Ascending aorta (tissue), 2 donors: ENCODE results near the gene C5orf47. TPM values are rescaled to one million over a fixed set of nuclear protein-coding genes. Genes with fewer than 3 reads are reported as not detected.

Source experiments
- DNase-seq, 2 donors: peaks; one replicate each; pipeline ENCODE4 v3.0.0-alpha.2; 2019; ENCODE audit warnings: low spot score in 2 of 2
- H3K27ac ChIP-seq, 2 donors: fragments of 200-600 bp; sonication (generic); one replicate each; pipeline ENCODE4 v1.5.1; 2016 to 2017; ENCODE audit warnings: mild to moderate bottlenecking in 1 of 2
- H3K27me3 ChIP-seq: fragments of 200-600 bp; sonication (generic); one replicate; pipeline ENCODE4 v1.5.1; 2017
- H3K36me3 ChIP-seq, 2 donors: fragments of 200-600 bp; sonication (generic); one replicate each; pipeline ENCODE4 v1.5.1; 2016
- H3K4me1 ChIP-seq, 2 donors: fragments of 200-600 bp; sonication (generic); one replicate each; pipeline ENCODE4 v1.5.1; 2016 to 2017; ENCODE audit warnings: mild to moderate bottlenecking in 1 of 2
- H3K4me3 ChIP-seq, 2 donors: fragments of 200-600 bp; sonication (generic); one replicate each; pipeline ENCODE4 v1.5.1; 2016 to 2017; ENCODE audit warnings: mild to moderate bottlenecking in 1 of 2
- H3K9me3 ChIP-seq, 2 donors: fragments of 200-600 bp; sonication (generic); one replicate each; pipeline ENCODE4 v1.5.1; 2016
- CTCF ChIP-seq, 3 experiments: fragments of 200-600 bp in 2 of 3; fragments of 450-650 bp in 1 of 3; sonication (generic) in 2 of 3; IDR thresholded peaks; one replicate each; pipeline ENCODE4 v1.5.1; 2016 to 2019; ENCODE audit warnings: antibody characterized with exemption in 3 of 3, mild to moderate bottlenecking in 1 of 3, moderate library complexity in 1 of 3
- intact Hi-C: fragments of 100-400 bp; cut with DNase I; formaldehyde crosslinking; loops from one replicate; pipeline ENCODE4 v1.15.1; 2023
- total RNA-seq: library from RNA; depleted of rRNA; stranded (reverse); fragments of >200 nt; gene quantifications from one replicate; pipeline ENCODE4 v1.1.0, GENCODE V29; 2016

C5orf47 gene
- total RNA-seq, 1 donor from 2014 or later = not detected

GRCh38 chr5:173945160-173945559, 43.8 kb upstream of the C5orf47 start:
- Histone ChIP-seq H3K4me3 (no peak overlapping the region), H3K27me3 (no peaks in the 10 kb centered on the region), H3K36me3 (peaks cover 36 to 45% of the 10 kb centered on the region in 2 donors), H3K4me1 (peaks cover 2% of the 10 kb centered on the region in 2 donors), H3K27ac (no peak overlapping the region), H3K9me3 (no peaks in the 10 kb centered on the region)
- TF ChIP-seq CTCF (IDR thresholded peaks at IDR 0.05) = no peak
- no peak for DNase-seq
- intact Hi-C loops = no loop called here

- Histone ChIP-seq H3K9me3 (no peaks in the 10 kb centered on the region), H3K27me3 (no peaks in the 10 kb centered on the region), H3K4me1 (peaks cover 2% of the 10 kb centered on the region in 2 donors), H3K27ac (no peak overlapping the region), H3K36me3 (peaks cover 46 to 56% of the 10 kb centered on the region in 2 donors), H3K4me3 (no peak overlapping the region)
- no peak for TF ChIP-seq CTCF (IDR thresholded peaks at IDR 0.05)
- DNase-seq = no peak
- intact Hi-C loops = no loop called here
Measured at GRCh38 chr5:173946323-173946722, 42.6 kb upstream of the C5orf47 start.

GRCh38 chr5:173950829-173951228, 38.1 kb upstream of the C5orf47 start:
- DNase-seq = no peak
- H3K9me3 ChIP-seq = no peaks in the 10 kb centered on the region
- intact Hi-C loops = no loop called here
- H3K36me3 ChIP-seq = peaks cover 60 to 87% of the 10 kb centered on the region in 2 donors
- H3K4me3 ChIP-seq = no peak overlapping the region
- H3K27me3 ChIP-seq = no peaks in the 10 kb centered on the region
- TF ChIP-seq CTCF (IDR thresholded peaks at IDR 0.05) = no peak
- H3K27ac ChIP-seq = no peak overlapping the region
- no peaks in the 10 kb centered on the region for H3K4me1 ChIP-seq

GRCh38 chr5:173953528-173954090, 35.4 kb upstream of the C5orf47 start:
- intact Hi-C loops = no loop called here
- Histone ChIP-seq H3K4me3 (no peak overlapping the region), H3K36me3 (peaks cover 42 to 77% of the 10 kb centered on the region in 2 donors), H3K27ac (no peak overlapping the region), H3K4me1 (no peaks in the 10 kb centered on the region), H3K27me3 (no peaks in the 10 kb centered on the region), H3K9me3 (no peaks in the 10 kb centered on the region)
- TF ChIP-seq CTCF (IDR thresholded peaks at IDR 0.05) = no peak
- no peak for DNase-seq

GRCh38 chr5:173954671-173955521, 34.1 kb upstream of the C5orf47 start:
- Histone ChIP-seq H3K27ac (peak overlapping the region in 1 of 2 donors; percentile 31), H3K36me3 (peaks cover 40 to 64% of the 10 kb centered on the region in 2 donors), H3K4me1 (no peaks in the 10 kb centered on the region), H3K27me3 (no peaks in the 10 kb centered on the region), H3K4me3 (no peak overlapping the region), H3K9me3 (no peaks in the 10 kb centered on the region)
- intact Hi-C loops = no loop called here
- DNase-seq = no peak
- TF ChIP-seq CTCF (IDR thresholded peaks at IDR 0.05) = no peak
